Measurements from ENCODE around the gene C15orf39.

- TF ChIP-seq POLR2AphosphoS5 (IDR thresholded peaks at IDR 0.05) (no peak), CTCF (IDR thresholded peaks at IDR 0.05) (no peak)
These were observed 36.5 kb downstream of the C15orf39 start for GRCh38 chr15:75238150-75238549.

Data from breast epithelium (tissue), 3 donors.